GM12878 (cell line): ENCODE measurements around the gene PLS1. TPM values are rescaled to one million over a fixed set of nuclear protein-coding genes. Genes with fewer than 3 reads are reported as not detected.

Experiments
- ATAC-seq: fragments of 200-7000 bp; cut with Tn5 transposase; 3 replicates; pipeline ENCODE4 v1.9.1; 2020; ENCODE audit warnings: mild to moderate bottlenecking, moderate library complexity
- BruUV-seq: library from RNA; stranded (reverse); fragments of 400-500 nt; replicated peaks from 2 replicates; lab custom pipeline; 2021; lab: Mats Ljungman, UMichigan
- CTCF ChIA-PET: fragments of 300-600 bp; sonication (Branson Sonifier 250); formaldehyde crosslinking; extraction: SDS; loops from one replicate; lab custom pipeline; 2021; ENCODE audit warnings: inconsistent platforms; lab: Yijun Ruan, JAX
- POLR2A ChIA-PET: fragments of 350-600 bp; formaldehyde crosslinking; extraction: SDS; loops from one replicate; lab custom pipeline; 2021; ENCODE audit warnings: inconsistent platforms; lab: Charles Lee
- RAD21 ChIA-PET: fragments of 300-600 bp; sonication (Branson Sonifier 250); formaldehyde crosslinking; loops from one replicate; lab custom pipeline; 2023; ENCODE audit warnings: antibody characterized with exemption; ENCODE audit not compliant: unreplicated experiment; lab: Charles Lee
- SMC1A ChIA-PET: fragments of 300-600 bp; sonication (Branson Sonifier 250); formaldehyde crosslinking; loops from one replicate; lab custom pipeline; 2023; ENCODE audit not compliant: unreplicated experiment, uncharacterized antibody; lab: Charles Lee
- DNase-seq: peaks from one replicate; pipeline ENCODE4 v3.0.0-alpha.2; 2011; ENCODE audit warnings: low read depth, low spot score
- FAIRE-seq: peaks from 3 replicates; lab custom pipeline; 2011; peaks lifted over from hg19 to GRCh38; lab: Jason Lieb, UNC
- H2AFZ ChIP-seq: 2 replicates; pipeline ENCODE4 v1.6.0; 2011; ENCODE audit warnings: low read depth, low read length, control low read depth; ENCODE audit not compliant: control insufficient read depth
- H3K27ac ChIP-seq: 2 replicates; pipeline ENCODE4 v1.5.1; 2011; ENCODE audit warnings: control low read depth; ENCODE audit not compliant: control insufficient read depth, insufficient read depth
- H3K27me3 ChIP-seq, 2 experiments: replicated peaks in 1 of 2; 2 replicates each; pipeline versions ENCODE4 v1.6.0 to v1.6.1; 2011; ENCODE audit warnings: low read length in 1 of 2; ENCODE audit not compliant: control insufficient read depth in 2 of 2, insufficient read depth in 2 of 2
- H3K36me3 ChIP-seq, 2 experiments: 2 replicates each; pipeline ENCODE4 v1.5.1; 2011; ENCODE audit warnings: low read length in 1 of 2; ENCODE audit not compliant: control insufficient read depth in 2 of 2, insufficient read depth in 2 of 2
- H3K4me1 ChIP-seq: 2 replicates; pipeline ENCODE4 v1.6.1; 2011; ENCODE audit warnings: mild to moderate bottlenecking, low read length, moderate library complexity, mixed read lengths; ENCODE audit not compliant: control insufficient read depth, insufficient read depth
- H3K4me2 ChIP-seq: 2 replicates; pipeline ENCODE4 v1.6.0; 2011; ENCODE audit warnings: control low read depth; ENCODE audit not compliant: control insufficient read depth, insufficient read depth
- H3K4me3 ChIP-seq: fragments of 200-600 bp; sonication (generic); 2 replicates; pipeline ENCODE4 v1.5.1; 2016
- H3K79me2 ChIP-seq: 2 replicates; pipeline ENCODE4 v1.6.0; 2011; ENCODE audit warnings: low read length; ENCODE audit not compliant: control insufficient read depth, insufficient read depth
- H3K9ac ChIP-seq: 2 replicates; pipeline ENCODE4 v1.8.0; 2011; ENCODE audit warnings: low read length, control low read depth, mixed read lengths; ENCODE audit not compliant: control insufficient read depth, insufficient read depth
- H3K9me3 ChIP-seq: replicated peaks from 3 replicates; pipeline ENCODE4 v1.5.1; 2011; ENCODE audit warnings: mild to moderate bottlenecking, low read length; ENCODE audit not compliant: control insufficient read depth, insufficient read depth
- H4K20me1 ChIP-seq: 2 replicates; pipeline ENCODE4 v1.6.0; 2011; ENCODE audit not compliant: control insufficient read depth, insufficient read depth
- CBX5 ChIP-seq: sonication (generic); IDR thresholded peaks from 2 replicates; pipeline ENCODE4 v1.6.1; 2016; ENCODE audit warnings: low read depth, moderate library complexity, mild to moderate bottlenecking, inconsistent platforms
- ELK1 ChIP-seq: IDR thresholded peaks from 2 replicates; pipeline ENCODE4 v1.6.1; 2012; ENCODE audit warnings: low read depth, low read length, improper control_type of control experiment
- EZH2 ChIP-seq: IDR thresholded peaks from 2 replicates; pipeline ENCODE4 v1.6.1; 2012; ENCODE audit warnings: low read depth, mild to moderate bottlenecking, control low read depth, inconsistent platforms, low read length, borderline replicate concordance; ENCODE audit not compliant: control insufficient read depth
- FOXM1 ChIP-seq: IDR thresholded peaks from 2 replicates; pipeline ENCODE4 v1.6.1; 2012; ENCODE audit warnings: low read depth, mild to moderate bottlenecking, inconsistent platforms, low read length, moderate library complexity
- IKZF1 ChIP-seq: fragments of 450-650 bp; conservative IDR thresholded peaks from 2 replicates; pipeline ENCODE4 v1.6.1; 2017; ENCODE audit warnings: antibody characterized with exemption, mild to moderate bottlenecking
- MAX ChIP-seq: IDR thresholded peaks from 2 replicates; pipeline ENCODE4 v1.6.1; 2012; ENCODE audit warnings: low read depth, low read length, improper control_type of control experiment
- NR2C1 ChIP-seq: fragments of 450-650 bp; IDR thresholded peaks from 2 replicates; pipeline ENCODE4 v1.6.1; 2017; ENCODE audit warnings: antibody characterized with exemption, mild to moderate bottlenecking, moderate library complexity
- PML ChIP-seq: IDR thresholded peaks from 2 replicates; pipeline ENCODE4 v1.6.1; 2012; ENCODE audit warnings: low read length, inconsistent platforms
- RAD51 ChIP-seq: fragments of 450-650 bp; IDR thresholded peaks from 2 replicates; pipeline ENCODE4 v1.6.1; 2016; ENCODE audit warnings: moderate library complexity, mild to moderate bottlenecking, inconsistent platforms
- RBBP5 ChIP-seq: fragments of 200-600 bp; sonication (generic); conservative IDR thresholded peaks from 2 replicates; pipeline ENCODE4 v1.6.1; 2016
- REST ChIP-seq: IDR thresholded peaks from 2 replicates; pipeline ENCODE4 v1.6.1; 2012; ENCODE audit warnings: mild to moderate bottlenecking, low read depth, low read length
- SMAD1 ChIP-seq: fragments of 450-650 bp; IDR thresholded peaks from 2 replicates; pipeline ENCODE4 v1.6.1; 2018; ENCODE audit warnings: mild to moderate bottlenecking, low read depth; ENCODE audit not compliant: partially characterized antibody
- ZNF384 ChIP-seq: IDR thresholded peaks from 2 replicates; pipeline ENCODE4 v1.6.1; 2012; ENCODE audit warnings: low read depth, mild to moderate bottlenecking, low read length, improper control_type of control experiment, borderline replicate concordance
- WGBS: methylation state at CpG from one replicate; pipeline ENCODE4 v1.1.6; 2016; ENCODE audit warnings: low lambda C conversion rate; ENCODE audit not compliant: insufficient replicate concordance, insufficient coverage; ENCODE audit errors: missing lambda C conversion rate; 5-methylcytosine and 5-hydroxymethylcytosine counted together
- in situ Hi-C: fragments of 300-500 bp; cut with MboI; formaldehyde crosslinking; loops from 9 replicates; pipeline ENCODE4 v1.14.3; 2018; ENCODE audit warnings: mixed read lengths
- intact Hi-C: fragments of 100-400 bp; cut with micrococcal nuclease; formaldehyde crosslinking; loops from one replicate; pipeline ENCODE4 v1.14.2; 2022; ENCODE audit not compliant: unreplicated experiment
- polyA plus RNA-seq, 11 experiments: library from polyadenylated mRNA; depleted of rRNA in 4 of 11; unstranded in 6 of 11; stranded (reverse) in 5 of 11; fragments of >200 nt; fragmentation: Nextera tagmentation in 4 of 11; fragmentation: Illumina TruSeq in 1 of 11; extraction: Ambion mirVana in 4 of 11; extraction: Trizol in 1 of 11; gene quantifications; 1 replicate in 1 of 11; 2 replicates in 10 of 11; pipeline versions ENCODE4 v1.2.1 to v1.2.3, GENCODE V29; 2011 to 2016; ENCODE audit warnings: inconsistent platforms in 2 of 11, missing spikeins in 2 of 11, low read depth in 1 of 11
- total RNA-seq, 4 experiments: library from RNA; depleted of rRNA in 3 of 4; stranded (reverse); fragments of >200 nt in 3 of 4; fragmentation: Illumina TruSeq in 1 of 4; extraction: Trizol in 1 of 4; gene quantifications; 2 replicates each; pipeline versions ENCODE4 v1.2.1 to v1.2.3, GENCODE V29; 2013 to 2021

PLS1 gene
- total and polyA plus RNA-seq, 10 of the 15 experiments (the other 5 are each of a cell fraction or from before 2014, with no cell fraction given), result 0.59 to 11.7 (median 1.7) TPM

GRCh38 chr3:142553741-142554140, 42.5 kb upstream of the PLS1 start:
- intact Hi-C loops, result no loop called here
- peaks cover 0 to 15% of the 10 kb centered on the region in 2 experiments; a peak in 3 of 4 replicates for H3K36me3 ChIP-seq
- POLR2A ChIA-PET, result no interaction called here
- H3K79me2 ChIP-seq, result no peaks in the 10 kb centered on the region
- DNase-seq (no peak), ATAC-seq (no peak), FAIRE-seq (no peak)
- H3K4me1 ChIP-seq, result no peaks in the 10 kb centered on the region
- H4K20me1 ChIP-seq, result no peaks in the 10 kb centered on the region
- H3K27me3 ChIP-seq, result no peaks in the 10 kb centered on the region
- no peaks in the 10 kb centered on the region for H3K9me3 ChIP-seq
- H3K4me3 ChIP-seq, result no peak overlapping the region
- 100% methylated on average over 1 of the region's 1 CpG for WGBS
- RAD21 ChIA-PET, result no interaction called here
- BruUV-seq, result no TSS peak
- SMC1A ChIA-PET, result no interaction called here
- no peak for TF ChIP-seq FOXM1
- TF ChIP-seq RBBP5, result no peak
- TF ChIP-seq RAD51, result no peak
- in situ Hi-C loops, result no loop called here
- no peak overlapping the region for H2AFZ ChIP-seq
- CTCF ChIA-PET, result no interaction called here
- H3K4me2 ChIP-seq, result no peak overlapping the region
- H3K27ac ChIP-seq, result no peak overlapping the region
- H3K9ac ChIP-seq, result no peak overlapping the region

- Histone ChIP-seq H2AFZ (no peak overlapping the region), H3K4me3 (no peak overlapping the region), H3K4me2 (no peak overlapping the region), H3K9me3 (no peaks in the 10 kb centered on the region), H3K27ac (no peak overlapping the region), H3K9ac (no peak overlapping the region), H3K79me2 (no peaks in the 10 kb centered on the region), H3K36me3 (peaks cover 1 to 3% of the 10 kb centered on the region in 2 experiments; a peak in 1 of 4 replicates), H4K20me1 (no peaks in the 10 kb centered on the region), H3K4me1 (no peaks in the 10 kb centered on the region), H3K27me3 (no peaks in the 10 kb centered on the region)
- no peak for ATAC-seq
- no peak for DNase-seq
- RAD21 ChIA-PET, result no interaction called here
- SMC1A ChIA-PET, result interaction anchor here (1.0 kb wide), 1 partner anchor 18 kb away, joined by 4 read pairs; the partner anchor contains the start of gene ATR
- in situ Hi-C loops (no loop called here), intact Hi-C loops (no loop called here)
- CTCF ChIA-PET, result no interaction called here
- BruUV-seq, result no TSS peak
- POLR2A ChIA-PET, result no interaction called here
- no peak for FAIRE-seq
- TF ChIP-seq FOXM1 (no peak), REST (no peak), ELK1 (no peak), SMAD1 (no peak), MAX (no peak), NR2C1 (no peak), PML (no peak), CBX5 (no peak), EZH2 (no peak), ZNF384 (no peak), IKZF1 (no peak)
Measured at GRCh38 chr3:142560118-142560517, 36.1 kb upstream of the PLS1 start.
